GM13976 (cell line): ENCODE results near the gene NBEA.

Experiments
- DNase-seq: peaks from one replicate; pipeline ENCODE4 v3.0.0; 2012; ENCODE audit warnings: low spot score
- CTCF ChIP-seq: IDR thresholded peaks from 2 replicates; pipeline ENCODE4 v1.5.1; 2012; ENCODE audit warnings: borderline replicate concordance, mild to moderate bottlenecking; ENCODE audit not compliant: insufficient read depth; ENCODE audit errors: extremely low read depth, missing control alignments, control extremely low read depth
- in situ Hi-C: fragments of 300-500 bp; cut with MboI; formaldehyde crosslinking; loops from one replicate; pipeline ENCODE4 v1.12.0; 2022; ENCODE audit warnings: low sequenced_read_pairs, mixed read lengths, inconsistent platforms; ENCODE audit not compliant: unreplicated experiment

The NBEA gene

GRCh38 chr13:35630551-35631275 lies 688.6 kb downstream of the NBEA start:
- peak; percentile 46 for TF ChIP-seq CTCF
- in situ Hi-C loops: no loop called here
- peak; percentile 20 for DNase-seq

- in situ Hi-C loops: no loop called here
- DNase-seq: no peak
- TF ChIP-seq CTCF: no peak
These were observed 689.6 kb downstream of the NBEA start for GRCh38 chr13:35631666-35632065.

GRCh38 chr13:35643625-35644024 lies 701.6 kb downstream of the NBEA start:
- no peak for TF ChIP-seq CTCF
- no peak for DNase-seq
- in situ Hi-C loops: no loop called here

GRCh38 chr13:35646056-35646774 lies 704.1 kb downstream of the NBEA start:
- in situ Hi-C loops: no loop called here
- DNase-seq: no peak
- TF ChIP-seq CTCF: no peak

- in situ Hi-C loops: no loop called here
- no peak for DNase-seq
- no peak for TF ChIP-seq CTCF
These were observed 706.1 kb downstream of the NBEA start for GRCh38 chr13:35648201-35648600.

GRCh38 chr13:35649162-35649561 lies 707.1 kb downstream of the NBEA start:
- DNase-seq: no peak
- in situ Hi-C loops: no loop called here
- TF ChIP-seq CTCF: no peak
